PFSK-1 (cell line): ENCODE results near the gene PRKD1.

ENCODE experiments used
- POLR2AphosphoS5 ChIP-seq: IDR thresholded peaks from 2 replicates; pipeline ENCODE4 v1.6.1; 2012; ENCODE audit warnings: low read depth, mild to moderate bottlenecking, control low read depth, low read length, moderate library complexity
- SIN3A ChIP-seq: IDR thresholded peaks from 2 replicates; pipeline ENCODE4 v1.6.1; 2012; ENCODE audit warnings: mild to moderate bottlenecking, low read length, moderate library complexity, borderline replicate concordance; ENCODE audit not compliant: insufficient read depth
- TF ChIP-seq, protein P1 (sequence below), 2 experiments: IDR thresholded peaks; 2 replicates each; pipeline versions ENCODE4 v1.6.1 to v1.8.0; 2011 to 2012; ENCODE audit warnings: low read depth in 2 of 2, low read length in 2 of 2, control low read depth in 1 of 2, inconsistent platforms in 1 of 2, mild to moderate bottlenecking in 1 of 2, moderate library complexity in 1 of 2; ENCODE audit not compliant: insufficient read depth in 1 of 2

DNA sequence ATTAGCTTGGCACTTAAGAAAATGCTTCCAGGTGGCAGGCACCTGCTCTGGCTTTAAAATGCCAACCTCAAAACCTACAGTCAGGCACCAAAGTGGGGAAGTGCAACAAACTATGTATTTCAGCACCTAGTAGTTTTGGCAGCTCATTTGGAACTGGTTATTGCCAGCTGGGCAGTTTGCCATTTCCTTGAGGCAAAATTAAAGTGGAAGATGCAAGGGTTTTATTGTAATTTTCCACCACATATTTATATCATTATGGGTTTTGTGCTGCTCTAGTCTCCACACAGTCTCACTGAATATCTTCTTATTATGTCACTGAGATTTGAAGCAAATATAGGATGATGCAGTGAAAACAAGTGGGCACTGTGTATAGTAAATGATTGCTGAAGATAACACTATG, 117.0 kb downstream of the PRKD1 start:
- TF ChIP-seq POLR2AphosphoS5 (no peak), SIN3A (no peak)
- TF ChIP-seq, protein P1, sequence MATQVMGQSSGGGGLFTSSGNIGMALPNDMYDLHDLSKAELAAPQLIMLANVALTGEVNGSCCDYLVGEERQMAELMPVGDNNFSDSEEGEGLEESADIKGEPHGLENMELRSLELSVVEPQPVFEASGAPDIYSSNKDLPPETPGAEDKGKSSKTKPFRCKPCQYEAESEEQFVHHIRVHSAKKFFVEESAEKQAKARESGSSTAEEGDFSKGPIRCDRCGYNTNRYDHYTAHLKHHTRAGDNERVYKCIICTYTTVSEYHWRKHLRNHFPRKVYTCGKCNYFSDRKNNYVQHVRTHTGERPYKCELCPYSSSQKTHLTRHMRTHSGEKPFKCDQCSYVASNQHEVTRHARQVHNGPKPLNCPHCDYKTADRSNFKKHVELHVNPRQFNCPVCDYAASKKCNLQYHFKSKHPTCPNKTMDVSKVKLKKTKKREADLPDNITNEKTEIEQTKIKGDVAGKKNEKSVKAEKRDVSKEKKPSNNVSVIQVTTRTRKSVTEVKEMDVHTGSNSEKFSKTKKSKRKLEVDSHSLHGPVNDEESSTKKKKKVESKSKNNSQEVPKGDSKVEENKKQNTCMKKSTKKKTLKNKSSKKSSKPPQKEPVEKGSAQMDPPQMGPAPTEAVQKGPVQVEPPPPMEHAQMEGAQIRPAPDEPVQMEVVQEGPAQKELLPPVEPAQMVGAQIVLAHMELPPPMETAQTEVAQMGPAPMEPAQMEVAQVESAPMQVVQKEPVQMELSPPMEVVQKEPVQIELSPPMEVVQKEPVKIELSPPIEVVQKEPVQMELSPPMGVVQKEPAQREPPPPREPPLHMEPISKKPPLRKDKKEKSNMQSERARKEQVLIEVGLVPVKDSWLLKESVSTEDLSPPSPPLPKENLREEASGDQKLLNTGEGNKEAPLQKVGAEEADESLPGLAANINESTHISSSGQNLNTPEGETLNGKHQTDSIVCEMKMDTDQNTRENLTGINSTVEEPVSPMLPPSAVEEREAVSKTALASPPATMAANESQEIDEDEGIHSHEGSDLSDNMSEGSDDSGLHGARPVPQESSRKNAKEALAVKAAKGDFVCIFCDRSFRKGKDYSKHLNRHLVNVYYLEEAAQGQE (IDR thresholded peaks at IDR 0.05; ENCODE audit: insufficient read depth in 1 of 2, low read depth in 2 of 2, low read length in 2 of 2), result no peak
